Hepatocyte (in vitro differentiated cells): ENCODE measurements around the gene SCAPER. TPM values are rescaled to one million over a fixed set of nuclear protein-coding genes. Genes with fewer than 3 reads are reported as not detected.

Source experiments
- DNase-seq: peaks from one replicate; pipeline ENCODE4 v3.0.0-alpha.2; 2016; ENCODE audit warnings: low spot score
- H2AFZ ChIP-seq: fragments of 200-600 bp; sonication (generic); 2 replicates; pipeline ENCODE4 v1.6.0; 2016; ENCODE audit warnings: antibody characterized with exemption, mild to moderate bottlenecking
- H3K27ac ChIP-seq: fragments of 200-600 bp; sonication (generic); 2 replicates; pipeline ENCODE4 v1.5.1; 2016; ENCODE audit warnings: mild to moderate bottlenecking
- H3K27me3 ChIP-seq: fragments of 200-600 bp; sonication (generic); 2 replicates; pipeline ENCODE4 v1.6.1; 2016
- H3K36me3 ChIP-seq: fragments of 200-600 bp; sonication (generic); replicated peaks from 2 replicates; pipeline ENCODE4 v1.5.1; 2016; ENCODE audit warnings: low read depth; ENCODE audit not compliant: insufficient read depth
- H3K4me1 ChIP-seq: fragments of 200-600 bp; sonication (generic); 2 replicates; pipeline ENCODE4 v1.5.1; 2016; ENCODE audit warnings: mild to moderate bottlenecking, moderate library complexity; ENCODE audit not compliant: insufficient read depth
- H3K4me2 ChIP-seq: fragments of 200-600 bp; sonication (generic); 2 replicates; pipeline ENCODE4 v1.6.0; 2016
- H3K4me3 ChIP-seq: fragments of 200-600 bp; sonication (generic); 2 replicates; pipeline ENCODE4 v1.5.1; 2016; ENCODE audit warnings: mild to moderate bottlenecking
- H3K79me2 ChIP-seq: fragments of 200-600 bp; sonication (generic); 2 replicates; pipeline ENCODE4 v1.6.0; 2017; ENCODE audit warnings: mild to moderate bottlenecking
- H3K9me2 ChIP-seq: fragments of 200-600 bp; sonication (generic); replicated peaks from 2 replicates; pipeline ENCODE4 v1.6.0; 2017; ENCODE audit warnings: mild to moderate bottlenecking; ENCODE audit not compliant: insufficient read depth
- H3K9me3 ChIP-seq: fragments of 200-600 bp; sonication (generic); 2 replicates; pipeline ENCODE4 v1.5.1; 2016; ENCODE audit warnings: low read depth, mild to moderate bottlenecking
- H4K20me1 ChIP-seq: fragments of 200-600 bp; sonication (generic); 2 replicates; pipeline ENCODE4 v1.6.0; 2016; ENCODE audit warnings: mild to moderate bottlenecking; ENCODE audit not compliant: insufficient read depth, poor library complexity, severe bottlenecking
- CTCF ChIP-seq: fragments of 200-600 bp; sonication (generic); IDR thresholded peaks from 2 replicates; pipeline ENCODE4 v1.5.1; 2016; ENCODE audit warnings: antibody characterized with exemption, mild to moderate bottlenecking; ENCODE audit not compliant: poor library complexity
- EZH2 ChIP-seq: fragments of 200-600 bp; sonication (generic); IDR thresholded peaks from 2 replicates; pipeline ENCODE4 v1.6.1; 2016; ENCODE audit warnings: antibody characterized with exemption, mild to moderate bottlenecking, borderline replicate concordance
- EZH2phosphoT487 ChIP-seq: fragments of 200-600 bp; sonication (generic); IDR thresholded peaks from one replicate; pipeline ENCODE4 v1.6.1; 2018; ENCODE audit warnings: antibody characterized with exemption, mild to moderate bottlenecking, low read depth, moderate library complexity; ENCODE audit not compliant: unreplicated experiment, severe bottlenecking
- WGBS: methylation state at CpG from one replicate; pipeline ENCODE4 v1.1.6; 2016; ENCODE audit warnings: low lambda C conversion rate; ENCODE audit errors: missing lambda C conversion rate; 5-methylcytosine and 5-hydroxymethylcytosine counted together
- polyA plus RNA-seq: library from polyadenylated mRNA; unstranded; fragments of >200 nt; fragmentation: Nextera tagmentation; extraction: Ambion mirVana; gene quantifications from 2 replicates; pipeline ENCODE4 v1.2.1, GENCODE V29; 2016
- total RNA-seq: library from RNA; depleted of rRNA; stranded (reverse); fragments of >200 nt; gene quantifications from 2 replicates; pipeline ENCODE4 v1.2.3, GENCODE V29; 2014

SCAPER gene
- total and polyA plus RNA-seq, 2 experiments from 2014 or later: 20.8 to 27.4 TPM

DNA sequence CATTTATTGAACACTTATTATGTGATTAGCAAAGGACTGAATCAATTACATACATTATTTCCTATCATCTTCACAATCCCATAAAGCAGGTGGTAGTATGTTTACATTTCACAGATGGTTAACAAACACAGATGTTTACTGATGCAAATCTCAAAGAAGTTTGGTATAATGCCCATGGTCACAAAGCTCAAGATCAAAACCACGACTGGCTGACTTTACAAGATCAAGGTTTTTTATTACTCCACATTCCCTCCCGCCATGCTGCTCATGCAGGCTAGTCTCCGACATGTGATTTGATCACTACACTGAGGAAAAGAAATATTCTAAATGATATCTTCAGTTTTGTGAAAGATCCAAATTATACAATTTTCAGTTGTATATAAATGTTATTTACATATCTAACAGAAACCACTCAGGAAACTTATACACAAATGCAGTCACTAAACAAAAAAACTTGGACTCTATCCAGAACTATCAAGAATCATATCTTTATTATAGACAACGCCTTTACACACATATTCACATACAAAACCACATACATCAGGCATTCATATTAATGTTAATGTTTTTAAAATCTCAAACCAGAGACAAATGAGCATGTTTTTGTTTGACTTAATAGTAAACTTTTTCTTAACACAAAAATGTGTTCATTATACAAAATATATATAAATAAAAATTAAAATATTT is 235.5 kb downstream of the SCAPER start:
- no peak overlapping the region for H3K4me2 ChIP-seq
- no peaks in the 10 kb centered on the region for H3K9me2 ChIP-seq

DNA sequence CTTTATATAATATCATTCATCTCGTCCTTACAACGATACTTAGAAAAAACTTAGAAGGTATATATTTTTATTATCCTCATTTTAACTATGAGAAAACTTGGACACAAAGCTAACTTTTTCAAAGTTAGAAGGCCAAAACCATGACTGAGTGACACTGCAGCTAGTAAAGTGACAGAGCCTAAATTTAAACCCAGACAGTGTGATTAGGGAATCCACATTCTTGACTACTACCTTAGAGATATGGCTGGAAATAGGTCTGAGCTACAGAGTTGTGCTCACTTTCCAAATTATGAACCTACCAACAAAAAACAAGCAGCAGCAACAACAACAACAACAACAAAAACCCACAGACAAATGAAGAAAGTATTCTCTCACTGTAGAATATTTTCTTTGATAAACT is 236.2 kb downstream of the SCAPER start:
- TF ChIP-seq EZH2phosphoT487 (no peak), CTCF (no peak), EZH2 (no peak)
- Histone ChIP-seq H2AFZ (no peak overlapping the region), H3K27ac (no peak overlapping the region), H3K36me3 (no peaks in the 10 kb centered on the region), H3K4me3 (no peak overlapping the region), H3K4me2 (no peak overlapping the region), H3K4me1 (no peaks in the 10 kb centered on the region), H3K9me2 (no peaks in the 10 kb centered on the region), H4K20me1 (no peaks in the 10 kb centered on the region), H3K27me3 (no peaks in the 10 kb centered on the region), H3K9me3 (no peaks in the 10 kb centered on the region), H3K79me2 (no peaks in the 10 kb centered on the region)
- DNase-seq: no peak
- 94% methylated on average over 2 of the region's 2 CpGs for WGBS

More for the DNA sequence above, 235.5 kb downstream of the SCAPER start:
- H2AFZ ChIP-seq: no peak overlapping the region
- H3K4me1 ChIP-seq: no peaks in the 10 kb centered on the region
- no peak for TF ChIP-seq EZH2phosphoT487
- no peak for TF ChIP-seq EZH2
- TF ChIP-seq CTCF: no peak
- no peaks in the 10 kb centered on the region for H3K36me3 ChIP-seq
- H3K79me2 ChIP-seq: no peaks in the 10 kb centered on the region
- H4K20me1 ChIP-seq: no peaks in the 10 kb centered on the region
- H3K9me3 ChIP-seq: no peaks in the 10 kb centered on the region
- DNase-seq: no peak
- no peak overlapping the region for H3K4me3 ChIP-seq
- no peak overlapping the region for H3K27ac ChIP-seq
- WGBS: 75% methylated on average over 4 of the region's 4 CpGs
- no peaks in the 10 kb centered on the region for H3K27me3 ChIP-seq

GRCh38 chr15:76667943-76668715 is 237.0 kb downstream of the SCAPER start:
- Histone ChIP-seq H3K9me2 (no peaks in the 10 kb centered on the region), H3K4me2 (no peak overlapping the region), H3K27me3 (no peaks in the 10 kb centered on the region), H3K27ac (no peak overlapping the region), H2AFZ (no peak overlapping the region), H3K9me3 (no peaks in the 10 kb centered on the region), H4K20me1 (no peaks in the 10 kb centered on the region), H3K4me1 (no peaks in the 10 kb centered on the region), H3K36me3 (no peaks in the 10 kb centered on the region), H3K4me3 (no peak overlapping the region), H3K79me2 (no peaks in the 10 kb centered on the region)
- TF ChIP-seq EZH2phosphoT487 (no peak), EZH2 (no peak), CTCF (no peak)
- WGBS: 97% methylated on average over 4 of the region's 4 CpGs
- DNase-seq: no peak
